Esophagus muscularis mucosa (tissue), 4 donors: Measurements from ENCODE around the gene CCDC14. TPM values are rescaled to one million over a fixed set of nuclear protein-coding genes. Genes with fewer than 3 reads are reported as not detected.
"Not testable (repeated sequence)": the region's sequence is repeated elsewhere in the genome, so short reads cannot be mapped to it uniquely, and the experiment has no call there.

Experiments used
- DNase-seq: peaks from one replicate; pipeline ENCODE4 v3.0.0-alpha.2; 2017; ENCODE audit errors: extremely low spot score
- H3K27ac ChIP-seq, 4 donors: fragments of 200-600 bp; sonication (generic); replicated peaks in 1 of 4; 1 replicate in 3 of 4; 2 replicates in 1 of 4; pipeline ENCODE4 v1.5.1; 2016 to 2019; ENCODE audit warnings: mild to moderate bottlenecking in 1 of 4
- H3K27me3 ChIP-seq, 4 donors: fragments of 200-600 bp; sonication (generic); one replicate each; pipeline versions ENCODE4 v1.5.1 to v1.6.0; 2016 to 2019
- H3K36me3 ChIP-seq, 4 donors: fragments of 200-600 bp; sonication (generic); one replicate each; pipeline ENCODE4 v1.5.1; 2016 to 2019
- H3K4me1 ChIP-seq, 4 donors: fragments of 200-600 bp; sonication (generic); one replicate each; pipeline ENCODE4 v1.5.1; 2016 to 2019
- H3K4me3 ChIP-seq, 4 donors: fragments of 200-600 bp; sonication (generic); 1 replicate in 2 of 4; 2 replicates in 2 of 4; pipeline ENCODE4 v1.5.1; 2016 to 2019; ENCODE audit warnings: mild to moderate bottlenecking in 4 of 4, moderate library complexity in 1 of 4
- H3K9me3 ChIP-seq, 4 donors: fragments of 200-600 bp; sonication (generic); 1 replicate in 3 of 4; 2 replicates in 1 of 4; pipeline ENCODE4 v1.5.1; 2016 to 2019
- CTCF ChIP-seq, 3 experiments: fragments of 200-600 bp in 2 of 3; fragments of 450-650 bp in 1 of 3; sonication (generic) in 2 of 3; IDR thresholded peaks; one replicate each; pipeline ENCODE4 v1.5.1; 2017 to 2019; ENCODE audit warnings: antibody characterized with exemption in 3 of 3, mild to moderate bottlenecking in 2 of 3, moderate library complexity in 1 of 3
- EP300 ChIP-seq: sonication (generic); formaldehyde crosslinking; IDR thresholded peaks from one replicate; pipeline ENCODE4 v1.6.1; 2017; ENCODE audit warnings: antibody characterized with exemption
- POLR2A ChIP-seq: fragments of 450-650 bp; IDR thresholded peaks from one replicate; pipeline ENCODE4 v1.6.1; 2017; ENCODE audit warnings: antibody characterized with exemption, moderate library complexity, mild to moderate bottlenecking, low read depth
- POLR2AphosphoS5 ChIP-seq, 2 donors: sonication (generic); formaldehyde crosslinking; IDR thresholded peaks; one replicate each; pipeline ENCODE4 v1.6.1; 2017; ENCODE audit warnings: antibody characterized with exemption in 2 of 2
- WGBS: methylation state at CpG from one replicate; pipeline ENCODE4 v1.1.5; 2018; 5-methylcytosine and 5-hydroxymethylcytosine counted together
- intact Hi-C: fragments of 100-400 bp; cut with DNase I; formaldehyde crosslinking; loops from one replicate; pipeline ENCODE4 v1.15.1; 2023
- total RNA-seq, 4 donors: library from RNA; depleted of rRNA; stranded (reverse); fragments of >200 nt; gene quantifications; one replicate each; pipeline versions ENCODE4 v1.1.0 to v1.2.1, GENCODE V29; 2016

The CCDC14 gene
- total RNA-seq, 4 donors from 2014 or later, result 10.1 to 30.3 (median 17.9) TPM

- Histone ChIP-seq H3K36me3 (no peaks in the 10 kb centered on the region), H3K4me3 (no peak overlapping the region), H3K27ac (no peak overlapping the region), H3K27me3 (no peaks in the 10 kb centered on the region), H3K9me3 (no peaks in the 10 kb centered on the region), H3K4me1 (no peaks in the 10 kb centered on the region)
- no peak for DNase-seq
- intact Hi-C loops, result no loop called here
- TF ChIP-seq CTCF (IDR thresholded peaks at IDR 0.05), result no peak
- no peak for TF ChIP-seq POLR2A
- TF ChIP-seq EP300, result no peak
- TF ChIP-seq POLR2AphosphoS5 (IDR thresholded peaks at IDR 0.05), result no peak
- 74% methylated on average over 2 of the region's 2 CpGs for WGBS
Measured at GRCh38 chr3:123907720-123908119, 53.3 kb downstream of the CCDC14 start.

GRCh38 chr3:123899300-123899865 is 61.6 kb downstream of the CCDC14 start:
- no peak for TF ChIP-seq EP300
- no peak for TF ChIP-seq POLR2A
- no peak for TF ChIP-seq POLR2AphosphoS5 (IDR thresholded peaks at IDR 0.05)
- TF ChIP-seq CTCF (IDR thresholded peaks at IDR 0.05), result no peak
- no peak for DNase-seq
- intact Hi-C loops, result no loop called here

DNA sequence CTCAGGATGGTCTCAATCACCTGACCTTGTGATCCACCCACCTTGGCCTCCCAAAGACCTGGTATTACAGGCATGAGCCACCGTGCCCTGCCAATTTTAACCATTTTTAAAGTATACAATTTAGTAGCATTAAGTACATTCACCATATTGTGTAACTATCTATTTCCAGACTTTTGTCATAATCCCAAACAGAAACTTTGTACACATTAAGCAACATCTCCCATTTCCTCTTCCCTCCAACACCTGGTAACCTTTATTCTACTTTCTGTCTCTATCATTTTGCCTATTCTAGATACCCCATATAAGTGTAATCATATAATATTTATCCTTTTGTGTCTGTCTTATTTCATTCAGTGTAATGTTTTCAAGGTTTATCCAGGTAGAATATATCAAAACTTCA is 68.0 kb downstream of the CCDC14 start:
- 88% methylated on average over 1 of the region's 1 CpG for WGBS
- Histone ChIP-seq H3K27me3 (no peaks in the 10 kb centered on the region), H3K27ac (no peak overlapping the region), H3K4me1 (no peaks in the 10 kb centered on the region), H3K4me3 (no peak overlapping the region), H3K36me3 (no peaks in the 10 kb centered on the region), H3K9me3 (no peaks in the 10 kb centered on the region)
- intact Hi-C loops, result no loop called here
- DNase-seq, result no peak
- TF ChIP-seq EP300 (no peak), POLR2AphosphoS5 (IDR thresholded peaks at IDR 0.05) (no peak), CTCF (IDR thresholded peaks at IDR 0.05) (no peak), POLR2A (no peak)

More at GRCh38 chr3:123899300-123899865, 61.6 kb downstream of the CCDC14 start:
- Histone ChIP-seq H3K36me3 (no peaks in the 10 kb centered on the region), H3K4me3 (no peak overlapping the region), H3K27me3 (no peaks in the 10 kb centered on the region), H3K4me1 (no peaks in the 10 kb centered on the region), H3K27ac (no peak overlapping the region), H3K9me3 (no peaks in the 10 kb centered on the region)
- 89% methylated on average over 5 of the region's 5 CpGs for WGBS

GRCh38 chr3:123892195-123892594 is 68.8 kb downstream of the CCDC14 start:
- Histone ChIP-seq H3K4me3 (no peak overlapping the region), H3K36me3 (no peaks in the 10 kb centered on the region), H3K9me3 (no peaks in the 10 kb centered on the region), H3K4me1 (no peaks in the 10 kb centered on the region), H3K27me3 (no peaks in the 10 kb centered on the region), H3K27ac (no peak overlapping the region)
- DNase-seq, result no peak
- TF ChIP-seq CTCF (IDR thresholded peaks at IDR 0.05), result no peak
- no peak for TF ChIP-seq POLR2A
- no peak for TF ChIP-seq EP300
- no peak for TF ChIP-seq POLR2AphosphoS5 (IDR thresholded peaks at IDR 0.05)
- intact Hi-C loops, result no loop called here
- WGBS, result 0% methylated on average over 1 of the region's 1 CpG

GRCh38 chr3:123890991-123891390 is 70.0 kb downstream of the CCDC14 start:
- DNase-seq, intact Hi-C loops, H3K27me3 ChIP-seq, H3K27ac ChIP-seq, H3K4me1 ChIP-seq, H3K36me3 ChIP-seq, H3K4me3 ChIP-seq, H3K9me3 ChIP-seq: not testable (repeated sequence)
- WGBS, result 63% methylated on average over 1 of the region's 1 CpG

- 93% methylated on average over 3 of the region's 3 CpGs for WGBS
Measured at GRCh38 chr3:123890162-123890561, 70.9 kb downstream of the CCDC14 start.

More at GRCh38 chr3:123890162-123890561, 70.9 kb downstream of the CCDC14 start:
- H3K36me3 ChIP-seq, H3K9me3 ChIP-seq, H3K4me1 ChIP-seq, H3K27ac ChIP-seq, DNase-seq, intact Hi-C loops, H3K27me3 ChIP-seq, H3K4me3 ChIP-seq: not testable (repeated sequence)
